T-helper 9 cell (primary cell): ENCODE results near the gene TRIP10.

Source experiments
- DNase-seq: peaks from one replicate; pipeline ENCODE4 v3.0.0-alpha.2; 2020

Gene TRIP10

DNA sequence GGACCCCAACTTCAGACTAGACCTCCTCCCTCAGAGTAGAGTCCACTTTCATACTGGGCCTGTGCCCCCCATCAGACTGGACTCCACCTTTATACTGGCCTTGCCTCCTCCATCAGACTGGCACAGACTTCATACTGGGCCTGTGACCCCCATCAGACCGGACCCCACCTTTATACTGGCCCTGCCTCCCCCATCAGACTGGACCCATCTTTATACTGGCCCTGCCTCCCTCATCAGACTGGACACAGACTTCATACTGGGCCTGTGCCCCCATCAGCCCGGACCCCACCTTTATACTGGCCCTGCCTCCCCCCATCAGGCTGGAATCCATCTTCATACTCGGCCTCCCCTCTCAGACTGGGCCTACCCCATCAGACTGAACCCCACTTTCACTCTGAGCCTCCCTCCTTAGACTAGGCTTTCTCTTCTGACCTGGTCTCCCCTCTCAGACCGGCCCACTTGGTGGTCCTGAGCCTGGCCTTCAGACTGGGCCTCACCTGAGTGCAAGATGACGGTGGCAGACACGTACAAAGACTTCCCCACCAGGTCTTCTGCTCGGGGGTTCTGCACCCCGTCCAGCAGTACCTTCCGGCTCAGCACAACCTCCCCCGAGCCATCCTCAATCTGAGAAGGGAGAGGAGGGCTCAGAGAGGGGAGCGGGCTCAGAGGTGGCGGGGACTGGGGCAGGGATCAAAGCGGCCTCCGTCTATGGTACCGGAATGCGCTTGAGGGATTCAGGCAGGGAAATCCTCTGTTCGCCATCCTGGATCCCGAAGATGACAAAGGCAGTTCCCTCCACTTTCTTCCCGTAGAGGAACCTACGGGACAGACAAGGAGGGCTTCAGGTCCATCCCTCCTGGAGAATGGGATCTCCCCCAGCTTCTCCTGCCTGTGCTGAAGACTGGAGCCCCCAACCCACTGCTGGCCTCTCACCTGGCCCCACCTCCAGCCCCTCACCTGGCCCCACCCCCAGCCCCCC, 26.5 kb upstream of the TRIP10 start:
- no peak for DNase-seq

DNA sequence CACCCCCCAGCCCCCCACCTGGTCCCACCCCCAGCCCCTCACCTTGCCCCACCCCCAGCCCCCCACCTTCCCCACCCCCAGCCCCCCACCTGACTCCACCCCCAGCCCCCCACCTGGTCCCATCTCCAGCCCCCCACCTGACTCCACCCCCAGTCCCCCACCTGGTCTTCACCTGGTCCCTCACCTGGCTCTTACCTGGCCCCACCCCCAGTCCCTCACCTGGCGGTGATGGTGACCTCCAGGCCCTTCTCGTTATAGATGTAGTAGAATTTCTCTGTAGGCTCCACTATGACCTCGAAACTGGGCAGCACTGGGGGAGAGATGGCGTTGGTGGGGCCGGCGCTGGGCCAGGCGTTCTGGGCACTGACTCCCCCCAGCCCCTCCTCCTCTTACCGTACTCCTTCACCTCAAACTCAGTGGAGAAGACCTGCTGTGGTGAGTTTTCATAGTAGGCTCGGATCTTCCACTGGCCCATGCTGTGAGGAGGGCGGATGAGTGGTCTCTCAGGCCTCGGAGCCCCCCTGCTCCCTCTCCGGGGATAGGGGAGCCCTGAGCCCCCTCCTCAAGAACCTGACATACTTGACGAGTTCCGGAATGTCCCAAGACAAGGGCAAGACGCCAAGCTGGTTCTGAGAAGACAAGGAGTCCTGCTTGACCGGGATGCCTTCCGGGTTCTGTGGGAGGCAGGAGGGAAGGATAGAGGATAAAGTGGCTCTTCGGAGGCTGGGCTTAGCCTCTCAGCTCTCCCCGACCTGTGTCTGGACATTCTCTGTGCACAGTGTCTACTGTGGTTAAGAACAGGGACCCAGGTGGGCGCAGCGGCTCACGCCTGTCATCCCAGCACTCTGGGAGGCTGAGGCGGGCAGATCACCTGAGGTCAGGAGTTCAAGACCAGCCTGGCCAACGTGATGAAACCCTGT, 25.4 kb upstream of the TRIP10 start:
- DNase-seq, result no peak

DNA sequence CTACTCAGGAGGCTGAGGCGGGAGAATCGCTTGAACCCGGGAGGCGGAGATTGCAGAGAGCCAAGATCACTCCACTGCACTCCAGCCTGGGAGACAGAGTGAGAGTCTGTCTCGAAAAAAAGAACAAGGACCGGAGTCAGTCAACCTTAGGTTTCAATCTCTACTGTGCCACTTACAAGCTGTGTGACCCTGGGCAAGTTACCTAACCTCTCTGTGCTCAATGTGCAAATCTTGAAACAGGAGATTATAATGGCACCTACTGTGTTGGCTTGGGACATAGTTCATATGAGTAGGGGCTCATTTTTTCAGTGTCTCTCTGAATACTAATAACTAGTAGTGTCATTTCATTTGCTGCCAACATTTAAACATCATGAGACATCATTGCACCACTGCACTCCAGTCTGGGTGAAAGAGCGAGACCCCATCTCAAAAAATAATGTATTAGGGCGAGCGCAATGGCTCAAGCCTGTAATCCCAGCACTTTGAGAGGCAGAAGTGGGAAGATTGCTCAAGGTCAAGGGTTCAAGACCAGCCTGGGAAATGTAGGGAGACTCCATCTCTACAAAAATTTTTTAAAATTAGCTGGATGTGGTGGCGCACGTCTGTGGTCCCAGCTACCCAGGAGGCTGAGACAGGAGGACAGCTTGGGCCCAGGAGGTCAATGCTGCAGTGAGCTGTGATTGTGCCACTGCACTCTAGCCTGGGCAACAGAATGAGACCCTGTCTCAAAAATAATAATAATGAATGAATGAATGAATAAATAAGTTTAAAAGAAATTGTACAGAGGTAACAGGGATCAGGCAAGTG, 24.5 kb upstream of the TRIP10 start:
- no peak for DNase-seq

DNA sequence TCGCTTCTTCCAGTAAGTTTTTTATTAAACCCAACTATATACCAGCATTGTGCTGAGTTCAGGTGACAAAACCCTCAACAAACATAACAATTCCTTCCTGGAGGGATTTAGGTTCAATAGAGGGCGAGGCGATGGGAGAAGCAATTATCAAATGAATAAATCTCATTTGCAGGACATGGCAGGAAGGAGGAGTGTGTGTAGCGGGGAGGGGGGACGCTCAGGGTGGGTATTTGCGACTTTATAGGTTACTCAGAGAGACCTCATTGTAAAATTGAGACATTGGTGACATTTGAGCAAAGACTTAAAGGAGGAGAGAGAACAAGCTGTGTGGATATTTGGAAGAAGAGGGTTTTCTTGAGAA, 22.9 kb upstream of the TRIP10 start:
- no peak for DNase-seq

DNA sequence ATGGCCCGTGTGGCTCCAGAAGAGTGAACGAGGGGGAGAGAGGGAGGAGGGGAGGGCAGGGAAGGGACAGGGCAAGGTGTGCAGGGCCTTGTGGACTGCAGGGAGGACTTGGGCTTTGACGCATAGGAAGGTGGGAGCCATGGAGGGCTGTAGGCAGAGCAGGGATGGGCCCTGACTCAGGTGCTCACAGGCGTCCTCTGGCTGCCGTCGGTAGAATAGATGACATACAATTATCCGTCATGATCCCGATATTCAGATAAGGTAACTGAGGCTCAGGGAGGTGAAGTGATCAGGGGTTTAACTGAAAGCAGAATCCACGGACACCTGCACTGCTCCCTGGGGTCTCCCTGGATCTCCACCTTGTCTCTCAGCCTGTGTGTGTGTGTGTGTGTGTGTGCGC, 22.4 kb upstream of the TRIP10 start:
- no peak for DNase-seq

DNA sequence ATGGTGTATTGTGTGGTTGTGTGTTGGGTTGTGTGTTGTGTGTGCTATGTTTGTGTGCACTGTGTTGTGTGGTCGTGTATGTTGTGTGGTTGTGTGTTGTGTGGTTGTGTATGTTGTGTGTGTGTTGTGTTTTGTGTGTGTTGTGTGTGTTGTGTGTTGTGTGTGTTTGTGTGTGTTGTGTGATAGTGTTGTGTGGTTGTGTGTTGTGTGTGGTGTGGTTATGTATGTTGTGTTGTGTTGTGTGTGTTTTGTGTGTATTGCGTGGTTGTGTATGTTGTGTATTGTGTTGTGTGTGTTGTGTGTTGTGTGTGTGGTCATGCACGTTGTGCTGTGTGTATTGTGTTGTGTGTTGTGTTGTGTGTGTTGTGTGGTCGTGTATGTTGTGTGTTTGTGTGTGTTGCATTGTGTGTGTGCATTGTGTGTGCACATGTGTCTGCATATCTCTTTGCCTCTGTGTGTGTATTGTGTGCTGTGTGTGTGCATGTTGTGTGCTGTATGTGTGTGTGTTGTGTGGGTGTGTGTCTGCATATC, 22.0 kb upstream of the TRIP10 start:
- DNase-seq, result no peak

DNA sequence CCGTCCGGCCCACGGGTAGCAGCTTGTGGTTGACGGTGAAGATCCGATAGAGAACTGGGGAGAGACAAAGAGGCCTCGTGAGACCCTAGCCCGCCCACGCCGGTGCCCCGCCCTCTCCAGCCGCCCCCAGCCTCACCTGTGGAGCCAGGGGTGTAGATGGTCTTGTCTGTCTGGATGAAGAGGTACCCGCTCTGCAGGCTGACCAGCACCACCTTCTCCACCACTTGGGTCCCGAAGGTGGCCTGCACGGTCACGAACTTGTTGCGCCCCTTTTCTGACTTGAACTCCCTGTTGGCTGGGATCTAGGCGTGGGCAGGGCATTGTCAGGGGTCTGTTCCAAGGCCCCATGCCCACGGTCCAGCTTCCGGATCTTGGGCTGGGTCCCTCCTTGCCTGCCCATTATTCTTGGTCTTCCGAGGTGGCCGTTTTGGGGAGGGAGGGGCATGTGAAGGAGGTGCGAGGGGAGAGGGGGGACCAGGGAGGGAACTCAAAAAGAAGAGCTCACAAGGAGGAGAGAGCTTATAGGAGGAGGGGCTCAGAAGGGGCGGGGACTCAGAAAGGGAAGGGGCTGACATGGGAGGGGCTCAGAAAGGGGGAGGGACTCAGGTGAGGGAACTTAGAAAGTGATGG, 21.3 kb upstream of the TRIP10 start:
- no peak for DNase-seq

GRCh38 chr19:6718741-6719539, 20.5 kb upstream of the TRIP10 start:
- DNase-seq, result no peak

- DNase-seq, result no peak
Observed at GRCh38 chr19:6719540-6719861, 20.0 kb upstream of the TRIP10 start.

DNA sequence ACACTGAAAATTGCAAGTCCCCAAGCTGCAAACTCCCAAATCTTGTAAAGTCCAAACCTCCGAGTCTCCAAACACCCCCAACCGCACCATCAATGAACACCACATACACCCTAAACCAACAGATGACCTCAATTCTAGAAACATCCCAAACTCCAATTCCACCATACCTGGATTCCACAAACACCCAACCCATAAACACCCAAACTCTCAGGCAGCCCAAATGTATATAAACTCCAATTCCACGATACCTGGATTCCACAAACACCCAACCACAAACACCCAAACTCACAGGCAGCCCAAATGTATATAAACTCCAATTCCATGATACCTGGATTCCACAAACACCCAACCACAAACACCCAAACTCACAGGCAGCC, 19.5 kb upstream of the TRIP10 start:
- DNase-seq, result no peak

DNA sequence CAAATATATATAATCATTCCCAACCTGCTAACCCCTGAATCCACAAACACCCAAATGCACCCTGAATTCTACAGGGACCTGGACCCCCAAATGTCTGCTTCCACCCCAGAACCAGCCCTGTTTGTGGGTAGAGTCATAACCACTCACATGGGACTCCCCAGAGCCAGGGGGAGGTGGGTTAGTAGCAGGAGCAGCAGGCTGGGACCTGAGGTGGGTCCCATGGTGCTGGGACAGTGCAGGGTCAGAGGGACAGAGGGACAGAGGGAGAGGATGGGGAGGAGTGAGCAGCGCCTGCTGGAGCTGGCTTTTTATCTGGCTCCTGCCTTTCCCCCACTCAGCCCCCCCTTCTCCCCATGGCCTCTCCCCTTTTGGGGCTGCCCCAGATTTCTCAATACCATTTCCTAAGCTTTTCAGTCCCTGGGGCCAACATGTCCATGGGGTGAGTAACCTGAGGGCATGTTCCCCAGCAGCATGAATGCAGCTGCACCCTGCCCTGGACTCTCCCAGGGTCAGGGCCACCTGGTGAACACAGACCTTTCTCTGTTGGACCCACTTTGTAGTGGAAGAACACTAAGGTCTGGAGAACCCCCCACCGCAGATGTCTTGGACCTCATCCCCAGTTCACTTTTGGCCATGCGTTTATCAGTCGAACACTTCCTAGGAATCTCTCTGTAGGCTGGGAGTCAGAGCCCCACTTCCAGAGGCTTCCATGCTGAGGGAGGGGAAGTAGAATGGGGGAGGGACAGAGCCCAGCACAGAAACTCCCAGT, 18.9 kb upstream of the TRIP10 start, which contains the start of gene C3:
Gene C3, minus strand, starts transcription at position 282 of the 769 bp plus-strand sequence. Its CDS starts 61 bp downstream, at position 221.
- no peak for DNase-seq

GRCh38 chr19:6721138-6721474, 18.4 kb upstream of the TRIP10 start:
- DNase-seq, result no peak

- DNase-seq, result no peak
Observed at GRCh38 chr19:6721773-6722172, 17.7 kb upstream of the TRIP10 start.

DNA sequence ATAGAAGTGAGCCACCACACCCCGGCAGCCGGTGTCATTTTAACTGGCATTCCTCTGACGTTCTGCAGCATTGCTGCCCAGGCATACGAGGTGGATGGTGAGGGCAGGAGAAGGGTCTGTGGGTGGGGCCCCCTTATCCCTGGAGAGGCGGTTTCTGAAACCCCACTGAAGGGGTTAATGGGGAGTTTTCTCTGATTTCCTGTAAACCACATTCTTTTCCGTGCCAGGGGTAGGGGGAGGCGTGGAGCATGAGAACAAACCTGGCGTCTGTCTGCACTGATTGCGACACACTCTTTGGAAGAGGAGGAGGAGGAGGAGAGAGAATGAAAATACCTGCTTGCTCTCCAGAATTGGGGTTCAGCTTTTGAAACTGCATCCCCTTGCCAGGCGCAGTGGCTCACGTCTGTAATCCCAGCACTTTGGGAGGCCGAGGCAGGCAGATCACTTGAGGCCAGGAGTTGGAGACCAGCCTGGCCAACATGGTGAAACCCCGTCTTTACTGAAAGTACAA, 16.3 kb upstream of the TRIP10 start:
- no peak for DNase-seq

DNA sequence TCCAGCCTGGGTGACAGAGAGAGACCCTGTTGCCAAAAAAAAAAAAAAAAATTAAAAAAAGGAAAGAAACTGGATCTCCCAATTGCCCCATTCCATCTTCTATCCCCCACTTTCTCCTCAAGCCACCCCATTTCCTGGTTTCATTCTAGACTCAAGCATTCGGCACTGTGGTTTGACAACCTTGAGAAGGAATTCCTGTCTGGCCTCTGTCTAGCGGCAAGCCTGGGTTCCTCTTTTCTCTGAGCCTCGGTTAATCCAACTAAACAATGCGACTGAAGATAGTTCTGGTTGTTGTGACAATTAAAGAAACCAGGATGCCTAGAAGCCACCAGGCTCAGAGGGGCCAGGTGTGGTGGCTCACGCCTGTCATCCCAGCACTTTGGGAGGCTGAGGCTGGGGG, 15.7 kb upstream of the TRIP10 start:
- DNase-seq, result no peak

GRCh38 chr19:6724631-6725492, 14.6 kb upstream of the TRIP10 start:
- no peak for DNase-seq

DNA sequence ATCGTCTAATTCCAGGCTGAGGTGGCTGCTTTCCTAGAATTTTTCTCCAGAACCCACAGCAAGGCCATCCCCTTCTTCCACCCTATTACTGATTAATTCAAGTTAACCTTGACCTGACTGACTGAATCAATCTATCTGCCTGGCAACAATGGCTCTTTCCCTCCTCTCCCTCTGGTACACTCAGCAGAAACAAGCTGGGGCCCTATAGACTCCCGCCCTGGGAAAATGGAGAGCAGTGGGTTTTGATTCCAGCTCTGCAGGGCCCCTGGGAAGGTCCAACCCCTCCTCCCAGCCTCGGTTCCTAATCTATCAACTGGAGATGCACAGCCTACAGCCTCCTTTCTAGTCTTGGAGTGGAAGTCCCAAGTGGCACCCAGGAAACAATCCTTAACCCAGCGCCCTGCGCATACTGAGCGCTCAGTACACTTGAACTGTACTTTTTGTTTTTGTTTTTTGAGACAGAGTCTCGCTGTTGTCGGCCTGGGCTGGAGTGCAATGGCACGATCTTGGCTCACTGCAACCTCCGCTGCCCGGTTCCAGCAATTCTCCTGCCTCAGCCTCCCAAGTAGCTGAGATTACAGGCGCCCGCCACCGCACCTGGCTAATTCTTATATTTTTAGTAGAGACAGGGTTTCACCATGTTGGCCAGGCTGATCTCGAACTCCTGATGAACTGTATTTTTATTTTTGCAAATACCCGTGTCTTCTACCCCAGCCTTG, 13.8 kb upstream of the TRIP10 start:
- no peak for DNase-seq

GRCh38 chr19:6728346-6728745, 11.1 kb upstream of the TRIP10 start:
- no peak for DNase-seq
